Activated CD8-positive, alpha-beta memory T cell treated with anti-CD3 and anti-CD28 coated beads for 24 hours (primary cell): ENCODE results near the gene EDARADD.

Experiments used
- DNase-seq: peaks from one replicate; pipeline ENCODE4 v3.0.0-alpha.2; 2020

EDARADD gene

DNA sequence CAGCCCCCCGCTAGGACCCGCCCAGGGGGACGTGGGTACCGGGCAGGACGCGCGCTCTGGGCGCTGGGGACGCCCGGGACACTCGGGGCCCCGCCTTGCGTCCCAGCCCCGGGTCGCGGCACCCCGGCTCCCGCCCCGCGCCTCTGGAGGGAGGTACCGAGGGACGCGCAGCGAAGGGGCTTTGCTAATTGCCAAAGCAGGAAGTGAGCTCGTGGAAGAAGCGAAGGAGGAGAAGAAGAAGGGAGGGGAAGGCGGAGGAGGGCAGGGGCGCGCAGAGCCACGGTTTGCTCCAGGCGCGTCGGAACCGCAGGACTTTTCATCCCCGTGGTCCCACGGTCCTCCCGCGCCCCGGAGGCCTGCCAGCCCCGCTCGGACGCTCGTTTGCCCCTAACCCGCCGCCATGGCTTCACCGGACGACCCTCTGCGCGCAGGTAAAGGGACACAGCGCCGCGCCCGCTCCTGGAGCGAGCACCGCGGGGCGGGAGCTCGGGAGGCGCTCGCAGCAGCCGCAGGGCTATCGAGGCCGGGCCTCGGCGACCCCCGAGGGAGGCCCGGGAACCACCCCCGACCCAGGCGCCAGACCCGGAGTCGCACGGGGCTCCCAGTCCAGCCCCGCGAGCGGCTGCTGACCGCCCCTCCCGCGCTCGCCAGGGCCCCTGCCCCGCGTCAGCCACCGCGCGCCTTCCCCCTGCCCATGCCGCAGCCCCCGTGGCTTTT, 1.3 kb downstream of the EDARADD start:
- DNase-seq: peak; percentile 79

DNA sequence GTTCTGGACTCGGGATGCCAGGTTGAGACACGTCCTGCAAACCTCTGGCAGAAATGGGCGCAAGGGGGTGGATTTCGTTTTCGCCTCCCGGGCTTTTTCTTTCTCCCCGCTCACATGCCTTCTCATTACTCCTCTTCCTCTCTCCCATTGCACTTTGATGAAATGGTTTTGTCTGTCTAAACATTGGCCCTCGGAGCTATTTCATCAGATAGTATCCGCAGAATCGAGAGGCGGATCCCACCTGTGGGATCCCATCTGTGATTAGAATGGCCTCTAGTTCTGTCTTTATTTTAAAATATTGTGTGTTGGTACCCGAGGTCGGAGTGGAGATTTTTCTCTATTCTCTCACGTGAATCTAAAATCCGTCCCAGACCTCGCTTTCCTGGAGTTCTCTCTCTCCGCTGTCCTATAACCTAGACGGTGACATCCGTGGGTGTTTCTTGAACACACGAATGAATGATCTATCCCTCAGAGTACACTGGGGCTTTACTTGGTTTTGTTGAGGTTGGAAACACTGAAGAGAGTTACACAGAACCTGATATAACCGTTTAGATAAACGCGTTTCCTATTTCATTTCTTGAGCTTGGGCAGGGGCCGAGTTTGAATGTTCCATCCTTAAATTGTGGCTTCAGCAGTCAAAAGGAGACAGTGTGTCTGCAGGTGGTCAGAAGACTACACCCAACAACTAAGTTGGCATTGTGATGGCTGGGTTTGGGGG, 2.0 kb downstream of the EDARADD start:
- DNase-seq: peak; percentile 64

DNA sequence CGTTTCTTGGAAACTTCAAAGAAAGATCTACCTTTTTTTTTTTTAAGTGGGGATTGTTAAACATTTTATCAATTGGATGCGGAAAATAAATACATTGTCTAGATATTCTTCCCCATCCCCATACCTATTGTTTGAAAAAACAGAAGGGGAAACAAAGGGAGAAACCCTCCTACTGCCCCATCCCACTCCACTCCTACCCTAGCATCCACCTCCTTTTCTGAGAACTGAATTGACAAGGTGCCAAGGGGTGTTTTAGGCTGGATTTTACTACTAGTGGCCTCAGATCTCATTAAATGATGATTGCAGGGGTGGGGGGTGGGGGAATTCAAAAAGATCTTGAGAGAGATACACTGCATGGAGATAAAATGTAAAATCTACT, 2.6 kb downstream of the EDARADD start:
- no peak for DNase-seq

DNA sequence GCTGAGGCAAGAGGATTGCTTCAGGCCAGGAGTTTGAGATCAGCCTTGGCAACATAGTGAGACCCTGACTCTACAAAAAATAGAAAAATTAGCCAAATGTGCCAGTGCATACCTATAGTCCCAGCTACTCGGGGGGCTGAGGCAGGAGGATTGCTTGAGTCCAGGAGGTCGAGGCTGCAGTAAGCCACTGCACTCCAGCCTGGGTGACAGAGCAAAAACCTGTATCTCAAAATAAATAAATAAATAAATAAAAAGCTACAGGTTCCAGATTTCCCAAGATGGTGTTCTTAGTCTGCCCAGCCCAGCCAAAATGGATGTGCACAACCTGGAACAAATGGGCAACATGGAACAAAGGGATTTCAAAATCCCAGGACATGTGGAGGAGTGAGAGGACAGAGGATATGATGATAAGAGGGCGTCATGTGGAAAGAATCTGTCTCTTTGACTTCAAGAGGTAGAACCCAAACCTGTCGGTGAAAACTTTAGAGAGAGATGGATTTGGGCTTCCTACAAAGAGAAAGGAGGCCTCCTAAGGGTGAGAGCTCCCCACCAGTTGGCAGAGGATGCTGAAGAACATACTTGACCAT, 3.2 kb downstream of the EDARADD start:
- DNase-seq: no peak

DNA sequence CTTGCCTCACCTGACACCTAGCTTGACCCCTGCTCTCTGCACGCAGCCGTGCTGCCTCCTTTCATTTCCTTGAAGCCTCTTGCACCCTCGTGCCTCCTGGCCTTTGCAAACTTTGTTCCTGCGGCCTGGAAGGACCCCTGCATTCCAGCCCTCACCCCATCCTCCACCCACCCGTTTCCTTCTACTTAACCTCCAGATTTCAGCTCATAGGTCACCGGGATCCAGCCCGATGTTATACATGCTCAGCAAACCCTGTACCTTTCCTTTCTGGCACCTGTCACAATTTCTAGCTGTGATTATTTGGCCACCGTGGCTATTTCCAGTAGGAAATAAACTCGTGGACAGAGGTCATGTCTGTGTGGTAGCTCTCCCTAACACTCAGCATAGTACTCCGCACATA, 4.5 kb downstream of the EDARADD start:
- DNase-seq: peak; percentile 35

DNA sequence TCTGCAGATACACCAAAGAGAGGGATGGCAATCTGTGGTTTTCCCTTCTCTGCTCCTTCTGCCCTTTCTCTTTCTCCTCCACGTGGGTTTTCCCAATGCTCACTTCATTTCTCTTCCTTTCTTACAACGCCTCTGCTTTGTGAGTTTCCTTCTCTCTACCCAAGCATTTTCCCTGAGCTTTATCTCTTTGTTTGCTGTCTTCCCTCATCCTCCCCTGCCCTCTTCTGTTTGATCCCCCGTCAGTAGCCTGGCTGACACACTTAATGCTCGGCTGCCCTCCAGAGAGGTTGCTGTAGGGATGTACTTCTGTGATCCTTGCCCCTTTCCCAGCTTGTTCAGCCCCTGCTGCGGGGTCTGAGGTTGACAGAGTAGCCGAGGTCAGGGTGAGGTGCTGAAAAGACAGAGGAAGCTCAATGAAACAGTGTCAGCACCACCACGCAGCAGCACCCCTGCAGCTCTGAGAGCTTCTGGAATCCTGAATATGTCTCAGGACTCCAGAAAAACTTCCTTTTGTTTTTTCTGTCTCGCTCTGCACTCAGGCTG, 6.0 kb downstream of the EDARADD start:
- DNase-seq: peak; percentile 9

DNA sequence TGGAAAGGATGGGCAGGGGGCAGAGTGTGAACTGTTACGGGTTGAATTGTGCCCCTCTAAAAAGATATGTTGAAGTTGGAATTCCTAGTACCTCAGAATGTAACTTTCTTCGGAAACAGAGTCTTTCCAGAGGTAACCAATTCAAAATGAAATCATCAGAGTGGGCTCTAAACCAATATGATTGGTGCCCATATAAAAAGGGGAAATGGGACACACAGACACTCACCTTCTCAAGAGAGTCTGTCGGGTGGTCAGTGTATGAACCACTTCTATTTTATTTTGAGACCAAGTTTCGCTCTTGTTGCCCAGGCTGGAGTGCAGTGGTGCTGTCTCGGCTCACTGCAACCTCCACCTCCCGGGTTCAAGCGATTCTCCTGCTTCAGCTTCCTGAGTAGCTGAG, 7.6 kb downstream of the EDARADD start:
- DNase-seq: peak; percentile 17

DNA sequence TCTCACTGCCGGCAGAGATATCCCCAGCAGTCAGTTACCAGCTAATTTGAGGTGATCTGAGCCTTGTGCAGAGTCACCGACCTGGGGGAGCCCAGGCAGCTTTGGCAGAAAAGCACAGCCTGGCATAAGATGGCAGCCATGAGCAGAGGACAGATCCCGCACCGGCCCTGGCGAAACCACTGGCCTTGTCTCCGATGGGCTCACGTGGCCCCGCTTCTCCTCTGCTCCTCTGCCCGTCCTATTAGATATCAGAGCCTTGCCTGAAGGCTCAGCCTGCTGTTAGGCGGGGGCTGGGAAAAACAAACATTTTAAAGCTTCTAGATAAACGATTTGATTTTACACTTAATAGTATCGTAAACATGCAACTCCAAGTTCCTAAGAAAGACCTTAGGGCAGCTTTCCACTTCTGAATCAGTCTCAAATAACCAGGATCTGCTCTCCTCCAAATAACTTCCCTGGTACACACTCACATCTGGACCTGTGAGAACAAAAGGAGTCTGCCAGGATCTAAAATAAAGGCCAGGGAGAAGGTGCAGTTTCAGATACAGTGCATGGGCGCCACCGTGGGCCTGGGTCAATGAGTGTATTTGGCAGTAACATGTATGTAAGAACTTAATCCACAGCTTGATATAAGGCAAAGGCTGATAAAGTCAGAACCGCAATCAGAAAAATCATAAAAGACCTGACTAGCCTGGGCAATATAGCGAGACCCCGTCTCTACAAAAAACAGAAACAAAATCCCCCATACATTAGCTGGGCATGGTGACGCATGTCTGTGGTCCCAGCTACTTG, 10.0 kb downstream of the EDARADD start:
- peak; percentile 42 for DNase-seq

DNA sequence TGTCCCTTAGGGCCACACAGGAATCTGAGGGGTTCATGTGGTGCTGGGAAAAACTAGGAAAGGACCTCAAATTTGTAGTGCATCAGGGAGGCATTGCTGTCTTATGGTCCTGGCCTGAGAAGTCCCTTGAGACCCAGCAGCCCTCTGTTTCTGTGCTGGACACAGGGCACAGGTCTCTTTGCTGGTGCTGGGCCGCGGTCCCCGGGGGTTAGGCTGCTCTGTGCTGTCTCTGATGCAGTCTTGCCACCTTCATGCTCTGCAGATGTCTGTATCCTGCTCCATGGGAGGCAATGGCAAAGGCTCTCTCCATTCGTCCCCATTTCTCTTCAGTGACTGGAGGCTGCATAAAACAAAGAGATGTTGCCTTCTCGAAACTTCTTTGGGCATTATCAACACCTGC, 13.0 kb downstream of the EDARADD start:
- DNase-seq: peak; percentile 47

DNA sequence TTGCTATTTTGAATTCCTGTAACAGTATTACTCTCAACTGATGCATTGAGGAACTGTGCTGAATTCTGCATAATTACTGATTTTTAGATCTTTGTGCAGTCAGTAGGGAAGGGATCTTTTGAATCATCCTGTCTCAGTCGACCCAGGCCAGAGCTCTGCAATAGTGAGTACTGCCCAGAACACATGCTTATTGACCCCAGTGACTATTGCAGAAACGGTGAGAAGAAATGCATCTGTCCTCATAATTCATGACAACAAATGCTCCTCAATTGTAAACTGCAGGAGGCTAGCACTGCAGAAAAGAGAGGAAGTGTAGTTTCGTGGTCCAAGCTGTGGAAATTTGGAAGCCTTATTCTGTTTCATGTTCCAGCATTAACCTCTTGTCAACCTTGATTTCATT, 19.6 kb downstream of the EDARADD start:
- no peak for DNase-seq

DNA sequence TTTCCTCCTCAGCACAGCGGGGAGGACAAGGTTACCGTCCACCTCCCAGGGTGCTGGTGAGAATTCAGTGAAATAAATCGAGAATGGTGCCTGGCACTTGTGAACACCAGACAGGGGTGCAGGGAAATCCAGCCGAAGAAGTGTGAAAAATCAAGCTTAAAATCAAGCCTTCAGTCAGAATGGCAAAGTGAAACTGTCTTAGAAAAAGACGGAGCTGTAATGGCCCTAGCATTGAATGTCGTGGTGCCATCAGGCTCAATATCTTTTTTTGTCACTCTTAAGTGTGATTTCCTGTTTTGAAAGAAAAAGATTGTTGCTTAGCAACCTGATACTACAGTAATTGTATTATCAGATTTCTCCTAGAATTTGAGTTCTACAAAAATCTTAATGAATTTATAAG, 22.1 kb downstream of the EDARADD start:
- DNase-seq: no peak

DNA sequence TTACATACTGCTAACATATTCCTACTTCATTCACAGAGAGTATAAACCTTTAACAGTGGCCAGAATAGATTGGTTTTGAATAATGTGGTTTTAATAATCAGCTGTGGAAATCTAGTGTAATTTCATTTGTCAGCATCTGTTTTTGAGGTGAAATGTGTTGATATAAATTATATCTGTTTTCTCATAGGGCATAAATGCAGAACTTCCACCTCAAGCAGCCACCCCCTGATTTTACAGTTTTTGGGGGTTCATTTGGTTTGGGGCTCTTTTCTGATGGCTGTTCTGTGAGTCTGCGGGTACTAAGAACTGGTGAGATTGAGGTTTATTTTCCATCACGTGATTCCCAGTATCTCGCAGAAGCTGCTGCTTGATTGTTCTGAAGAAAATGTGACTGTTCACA, 23.2 kb downstream of the EDARADD start:
- no peak for DNase-seq

DNA sequence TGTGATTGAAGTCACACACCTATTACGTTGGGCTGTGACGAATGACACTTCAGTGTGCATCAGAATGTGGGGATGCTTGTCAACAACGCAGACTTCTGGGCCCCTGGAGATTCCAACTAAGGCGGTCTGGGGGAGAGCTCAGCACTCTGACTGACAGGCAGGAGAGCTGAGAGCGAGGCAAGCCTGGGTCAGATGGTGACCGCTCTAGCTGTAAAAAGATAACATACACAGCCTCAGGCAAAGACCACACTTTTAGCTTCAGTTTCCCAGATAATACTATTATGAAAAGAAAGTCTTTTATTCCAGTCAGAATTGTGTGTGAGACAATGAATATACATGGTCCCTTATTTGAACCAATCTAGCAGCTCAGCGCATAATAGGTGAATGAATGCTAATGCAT, 25.4 kb downstream of the EDARADD start:
- DNase-seq: no peak

DNA sequence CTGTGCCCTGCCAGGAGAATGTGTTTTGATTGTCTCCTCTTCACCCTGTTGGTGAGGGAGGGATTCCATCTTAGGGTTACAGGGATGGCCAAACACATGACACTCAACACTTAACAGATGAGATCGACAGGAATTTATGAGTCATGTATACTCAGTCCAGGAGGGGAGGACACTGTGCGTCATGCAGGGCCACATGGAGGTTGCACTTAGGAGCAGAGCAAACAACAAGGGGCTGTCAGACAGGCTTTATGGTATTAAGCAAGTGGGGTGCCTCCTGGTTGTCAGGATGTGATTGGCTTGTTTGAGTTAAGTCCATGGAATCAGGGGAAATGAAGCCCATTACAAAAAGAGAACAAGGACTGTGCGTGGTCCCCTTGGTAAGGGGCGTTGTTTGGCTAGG, 26.9 kb downstream of the EDARADD start:
- no peak for DNase-seq

DNA sequence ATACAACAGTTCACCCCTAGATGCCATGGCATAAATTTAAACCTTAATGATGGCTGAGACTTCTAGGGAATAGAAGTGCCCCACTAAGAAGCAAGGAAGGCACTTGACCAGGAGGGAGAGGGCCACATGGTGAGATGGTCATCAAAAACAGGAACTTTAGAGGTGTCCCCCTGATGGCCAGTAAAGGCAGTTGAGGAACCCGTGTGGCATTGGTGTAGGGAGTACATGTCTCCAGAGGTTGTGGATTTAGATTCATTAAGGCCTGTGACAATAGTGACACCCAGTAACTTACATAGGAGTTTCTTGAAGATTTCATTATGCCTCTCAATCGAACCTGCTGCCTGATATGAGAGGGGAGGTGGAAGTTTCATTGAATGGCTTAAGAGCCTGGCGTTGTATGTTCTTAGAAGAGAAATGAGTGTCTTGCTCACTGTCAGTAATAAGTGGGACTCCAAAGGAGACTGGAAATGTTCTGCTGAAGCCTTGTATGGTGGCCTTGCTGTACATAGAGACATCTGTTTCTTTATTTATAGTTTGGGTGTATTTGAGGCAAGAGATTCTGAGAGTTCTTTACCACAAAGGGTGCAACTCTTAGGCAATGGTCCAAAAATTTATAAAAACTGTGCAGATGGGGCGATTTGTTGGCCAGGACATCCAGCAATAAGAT, 27.9 kb downstream of the EDARADD start:
- no peak for DNase-seq

DNA sequence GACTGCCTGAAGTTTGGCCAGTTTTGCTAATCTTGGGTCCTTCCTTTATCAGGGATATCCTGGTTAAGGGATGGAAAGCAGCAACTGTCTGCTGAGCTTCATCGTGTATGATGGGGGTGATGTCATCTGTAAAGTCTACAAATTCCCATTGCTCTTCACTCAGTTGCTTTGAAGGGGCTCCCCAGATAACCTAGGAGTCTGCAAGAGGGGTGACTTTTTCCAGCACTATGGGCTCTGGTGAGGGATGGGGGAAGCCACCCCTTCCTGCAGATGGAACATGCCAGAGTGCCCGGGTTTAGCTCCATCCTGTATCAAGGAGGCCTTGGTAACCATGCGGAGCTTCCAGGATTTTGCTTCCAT, 28.4 kb downstream of the EDARADD start:
- DNase-seq: no peak

DNA sequence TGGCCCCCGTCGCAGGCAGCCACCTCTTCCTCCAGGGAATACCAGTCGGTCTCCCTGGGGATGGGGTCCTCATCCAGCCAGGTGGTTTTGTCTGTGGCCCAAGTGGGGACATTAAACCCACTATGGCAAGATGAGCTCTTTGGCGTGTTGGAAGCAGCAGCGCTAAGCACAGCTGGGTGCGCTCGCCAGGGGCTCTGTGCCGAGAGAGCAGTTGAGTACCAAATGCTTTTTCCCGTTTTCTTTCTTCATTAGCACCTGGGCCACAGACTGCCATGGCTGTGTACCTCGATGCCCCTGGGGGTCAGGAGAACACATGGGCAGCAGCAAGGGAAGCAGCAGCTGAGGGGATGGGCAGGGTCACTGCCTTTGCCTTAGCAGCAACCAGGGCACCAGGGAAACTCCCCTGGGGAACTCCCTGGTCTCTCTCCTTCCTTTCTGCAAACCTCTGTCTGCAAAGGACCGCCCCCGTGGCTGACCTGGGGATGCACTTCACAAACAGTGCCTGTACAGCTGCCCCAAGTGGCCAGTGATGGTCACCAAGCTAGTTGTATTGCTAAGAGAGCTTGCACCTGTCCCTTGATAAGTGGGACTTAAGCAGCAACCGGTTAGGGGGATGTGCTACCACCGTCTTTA, 31.1 kb downstream of the EDARADD start:
- DNase-seq: no peak

DNA sequence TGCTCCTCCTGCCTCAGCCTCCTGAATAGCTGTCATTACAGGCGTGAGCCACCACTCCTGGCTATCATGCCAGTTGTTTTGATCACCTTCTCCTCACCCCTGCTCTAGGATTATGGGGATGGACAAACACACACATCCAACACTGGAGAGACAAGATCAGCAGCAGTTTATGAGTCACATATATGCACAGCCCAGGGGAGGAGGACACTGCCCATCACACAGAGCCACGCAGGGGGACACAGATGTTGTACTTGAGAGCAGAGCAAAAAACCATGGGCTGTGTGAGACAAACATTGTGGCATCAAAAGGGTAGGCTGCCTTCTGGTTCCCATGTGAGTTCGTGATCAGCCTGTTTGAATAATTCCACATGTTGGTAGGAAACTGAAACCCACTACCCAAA, 32.1 kb downstream of the EDARADD start:
- DNase-seq: peak; percentile 17

DNA sequence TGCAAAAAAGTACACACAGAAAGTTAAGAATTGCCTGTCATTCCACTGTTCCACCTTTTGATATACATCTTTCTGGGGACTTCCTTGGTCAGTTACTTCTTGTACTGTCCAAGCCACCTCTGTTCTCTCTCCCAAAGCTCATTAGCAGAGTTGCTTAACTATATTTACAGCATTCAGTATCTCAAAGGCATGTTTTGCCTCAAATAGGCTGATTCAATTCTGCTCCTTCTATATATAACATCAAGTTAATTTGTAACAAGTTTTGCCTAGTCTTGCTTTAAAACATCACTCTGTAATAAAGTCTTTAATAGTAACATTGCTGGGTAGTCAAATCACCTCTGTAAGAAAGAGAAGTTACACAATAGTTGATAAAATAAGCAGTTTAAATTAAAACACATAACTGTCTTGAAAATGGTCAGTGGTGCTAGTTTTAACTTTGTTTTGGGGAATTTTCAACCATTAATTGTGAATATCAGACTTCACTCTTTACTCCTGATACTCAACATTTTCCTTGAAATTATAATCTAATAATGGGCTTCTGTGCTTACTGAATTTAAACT, 35.7 kb downstream of the EDARADD start:
- DNase-seq: no peak

DNA sequence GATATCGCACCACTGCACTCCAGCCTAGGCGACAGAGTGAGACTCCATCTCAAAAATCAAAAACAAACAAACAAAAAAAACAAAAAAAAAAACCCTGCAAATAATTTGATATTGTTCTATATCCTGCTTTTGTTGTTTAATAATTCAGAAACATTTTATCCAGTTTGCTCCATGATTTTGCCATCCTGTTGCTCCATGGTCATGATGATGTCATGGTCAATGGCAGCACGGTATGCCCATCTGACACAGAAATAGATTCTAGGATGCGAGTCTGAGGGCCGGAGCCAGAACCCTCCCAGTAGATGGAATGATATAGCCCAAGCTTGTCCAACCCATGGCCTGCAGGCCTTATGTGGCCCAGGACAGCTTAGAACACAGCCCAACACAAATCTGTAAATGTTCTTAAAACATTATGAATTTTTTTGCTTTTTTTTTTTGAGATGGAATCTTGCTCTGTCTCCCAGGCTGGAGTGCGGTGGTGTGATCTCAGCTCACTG, 39.8 kb downstream of the EDARADD start:
- DNase-seq: no peak

DNA sequence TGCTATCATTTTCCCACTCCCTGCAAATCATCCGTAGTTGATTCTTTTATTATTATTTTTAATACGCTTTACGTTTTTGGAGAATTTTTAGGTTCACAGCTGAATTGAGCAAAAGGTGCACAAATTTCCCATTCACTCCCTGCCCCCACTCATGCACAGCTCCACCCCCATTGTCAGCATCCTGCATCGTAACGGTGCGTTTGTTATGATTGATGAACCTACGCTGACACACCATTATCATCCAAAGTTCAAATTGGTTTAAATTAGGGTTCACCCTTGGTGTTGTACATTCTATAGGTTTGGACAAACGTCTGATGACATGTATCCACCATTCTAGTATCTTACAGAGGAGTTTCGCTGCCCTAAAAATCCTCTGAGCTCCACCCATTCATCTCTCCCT, 44.5 kb downstream of the EDARADD start:
- DNase-seq: no peak

DNA sequence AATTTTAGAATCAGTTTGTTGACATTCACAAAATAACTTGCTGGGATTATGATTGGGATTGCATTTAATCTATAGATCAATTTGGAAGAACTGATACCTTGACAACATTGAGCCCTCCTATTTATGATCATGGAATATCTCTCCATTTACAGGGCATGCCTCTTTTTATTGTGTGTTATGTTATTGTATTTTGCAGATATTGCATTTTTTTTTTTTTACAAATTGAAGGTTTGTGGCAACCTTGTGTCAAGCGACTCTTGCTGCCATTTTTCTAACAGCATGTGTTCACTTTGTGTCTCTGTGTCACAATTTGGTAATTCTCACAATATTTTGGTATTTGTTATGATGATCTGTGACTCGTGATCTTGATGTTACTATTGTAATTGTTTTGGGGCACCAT, 46.3 kb downstream of the EDARADD start:
- DNase-seq: no peak
